ENCODE data around the gene USP13.
A peak's percentile ranks its signal among the peaks of the same experiment; 100 is the strongest.

USP13 gene

GRCh38 chr3:179702271-179702947 lies 49.6 kb downstream of the USP13 start:
- Histone ChIP-seq H3K27me3 (no peaks in the 10 kb centered on the region), H3K27ac (no peak overlapping the region), H3K9me3 (no peaks in the 10 kb centered on the region), H3K36me3 (peaks cover 0 to 20% (median 11%) of the 10 kb centered on the region in 3 donors), H3K4me3 (no peak overlapping the region), H3K4me1 (no peaks in the 10 kb centered on the region)
- no peak for TF ChIP-seq CTCF (IDR thresholded peaks at IDR 0.05)
- intact Hi-C loops (cut with DNase I; ENCODE audit: low total_unique reads), result no loop called here
- DNase-seq, result no peak

- Histone ChIP-seq H3K27me3 (no peaks in the 10 kb centered on the region), H3K27ac (no peak overlapping the region), H3K36me3 (peaks cover 4 to 35% (median 14%) of the 10 kb centered on the region in 3 donors), H3K4me3 (no peak overlapping the region), H3K4me1 (no peaks in the 10 kb centered on the region), H3K9me3 (no peaks in the 10 kb centered on the region)
- no peak for DNase-seq
- TF ChIP-seq CTCF (IDR thresholded peaks at IDR 0.05), result no peak
- intact Hi-C loops (cut with DNase I; ENCODE audit: low total_unique reads), result no loop called here
These were observed 51.0 kb downstream of the USP13 start for GRCh38 chr3:179703816-179704215.

- no peak for DNase-seq
- H3K27ac ChIP-seq, result no peak overlapping the region
- H3K36me3 ChIP-seq, result peaks cover 5 to 42% (median 17%) of the 10 kb centered on the region in 3 donors
- no peaks in the 10 kb centered on the region for H3K27me3 ChIP-seq
- H3K4me1 ChIP-seq, result no peaks in the 10 kb centered on the region
- intact Hi-C loops (cut with DNase I; ENCODE audit: low total_unique reads), result no loop called here
- no peaks in the 10 kb centered on the region for H3K9me3 ChIP-seq
- TF ChIP-seq CTCF (IDR thresholded peaks at IDR 0.05), result no peak
- no peak overlapping the region for H3K4me3 ChIP-seq
These were observed 53.4 kb downstream of the USP13 start for GRCh38 chr3:179706233-179706632.

GRCh38 chr3:179710079-179710478 lies 57.2 kb downstream of the USP13 start:
- Histone ChIP-seq H3K27ac (no peak overlapping the region), H3K36me3 (peaks cover 5 to 39% (median 13%) of the 10 kb centered on the region in 3 donors), H3K27me3 (no peaks in the 10 kb centered on the region), H3K4me1 (peaks cover 0 to 17% (median 3%) of the 10 kb centered on the region in 4 donors), H3K9me3 (no peaks in the 10 kb centered on the region), H3K4me3 (no peak overlapping the region)
- intact Hi-C loops (cut with DNase I; ENCODE audit: low total_unique reads), result no loop called here
- DNase-seq, result no peak
- no peak for TF ChIP-seq CTCF (IDR thresholded peaks at IDR 0.05)

DNA sequence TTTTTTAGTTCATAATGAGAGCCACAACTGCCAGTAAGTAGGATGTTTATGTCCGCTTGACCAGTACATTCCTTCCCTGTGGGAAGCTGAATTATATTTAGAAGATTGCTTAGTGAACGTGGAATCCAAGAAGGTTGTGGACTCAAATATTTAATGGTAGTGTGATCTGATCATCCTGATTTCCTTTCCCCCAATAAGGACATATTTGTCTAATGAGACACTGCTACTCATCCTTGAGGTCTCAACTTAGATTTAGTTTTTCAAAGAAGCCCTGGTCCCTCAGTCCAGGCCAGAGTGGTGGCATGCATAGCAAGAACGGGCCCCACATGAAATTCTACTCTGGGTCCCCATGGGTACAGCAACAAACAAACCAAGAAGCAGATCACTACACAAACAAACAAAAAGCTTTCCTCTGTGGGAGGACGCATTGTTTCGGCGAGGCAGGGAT lies 60.8 kb downstream of the USP13 start:
- Histone ChIP-seq H3K27me3 (no peaks in the 10 kb centered on the region), H3K9me3 (no peaks in the 10 kb centered on the region), H3K36me3 (peaks cover 2 to 21% (median 9%) of the 10 kb centered on the region in 3 donors), H3K4me3 (no peak overlapping the region), H3K27ac (peak overlapping the region; percentile 37 to 56), H3K4me1 (peaks cover 0 to 38% (median 3%) of the 10 kb centered on the region in 4 donors)
- no peak for TF ChIP-seq CTCF (IDR thresholded peaks at IDR 0.05)
- intact Hi-C loops (cut with DNase I; ENCODE audit: low total_unique reads), result no loop called here
- no peak for DNase-seq
